DND-41 (cell line): ENCODE measurements around the gene HMG20A.

Experiments
- EZH2 ChIP-seq: IDR thresholded peaks from 3 replicates; pipeline ENCODE4 v1.6.1; 2012; ENCODE audit warnings: borderline replicate concordance, low read depth, mild to moderate bottlenecking, moderate library complexity, low read length, inconsistent platforms; ENCODE audit not compliant: severe bottlenecking
- TF ChIP-seq, protein P1 (sequence below): IDR thresholded peaks from 2 replicates; pipeline ENCODE4 v1.5.1; 2012; ENCODE audit warnings: borderline replicate concordance, low read length, moderate library complexity, mild to moderate bottlenecking; ENCODE audit not compliant: poor library complexity, severe bottlenecking; ENCODE audit errors: extremely low read depth

DNA sequence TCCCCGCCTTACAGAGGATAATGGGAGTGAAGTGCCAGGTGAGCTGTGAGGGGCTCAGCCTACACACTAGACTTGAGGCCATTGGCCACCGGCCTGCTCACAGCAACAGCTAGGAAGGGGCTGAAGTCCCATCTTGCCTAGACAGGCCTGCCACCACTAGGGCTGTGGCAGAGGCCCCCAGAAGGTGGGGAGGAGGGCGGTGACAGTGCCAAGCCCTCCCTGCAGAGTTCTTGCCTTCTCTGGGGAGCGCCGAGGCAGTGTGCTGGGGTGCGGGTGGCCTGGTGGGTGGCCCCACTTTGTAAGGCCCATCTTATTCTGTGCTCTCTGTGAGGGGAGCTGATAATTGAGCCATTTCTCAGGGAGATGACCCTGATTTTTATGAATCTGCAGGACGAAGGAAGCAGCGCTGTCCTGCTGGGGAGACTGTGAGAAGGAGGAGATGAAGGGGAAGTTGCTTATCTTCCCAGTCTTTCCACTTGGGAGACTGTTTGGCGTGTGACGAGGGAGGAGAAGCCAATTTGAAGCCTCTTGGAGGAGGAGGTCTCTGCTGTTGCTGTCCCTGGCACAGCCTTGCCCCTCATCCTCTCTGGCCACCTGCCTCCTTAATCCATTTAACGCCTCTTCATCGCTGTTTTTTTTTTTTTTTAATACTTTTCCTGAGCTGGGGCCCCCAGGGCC is 107.7 kb downstream of the HMG20A start:
- TF ChIP-seq, protein P1, sequence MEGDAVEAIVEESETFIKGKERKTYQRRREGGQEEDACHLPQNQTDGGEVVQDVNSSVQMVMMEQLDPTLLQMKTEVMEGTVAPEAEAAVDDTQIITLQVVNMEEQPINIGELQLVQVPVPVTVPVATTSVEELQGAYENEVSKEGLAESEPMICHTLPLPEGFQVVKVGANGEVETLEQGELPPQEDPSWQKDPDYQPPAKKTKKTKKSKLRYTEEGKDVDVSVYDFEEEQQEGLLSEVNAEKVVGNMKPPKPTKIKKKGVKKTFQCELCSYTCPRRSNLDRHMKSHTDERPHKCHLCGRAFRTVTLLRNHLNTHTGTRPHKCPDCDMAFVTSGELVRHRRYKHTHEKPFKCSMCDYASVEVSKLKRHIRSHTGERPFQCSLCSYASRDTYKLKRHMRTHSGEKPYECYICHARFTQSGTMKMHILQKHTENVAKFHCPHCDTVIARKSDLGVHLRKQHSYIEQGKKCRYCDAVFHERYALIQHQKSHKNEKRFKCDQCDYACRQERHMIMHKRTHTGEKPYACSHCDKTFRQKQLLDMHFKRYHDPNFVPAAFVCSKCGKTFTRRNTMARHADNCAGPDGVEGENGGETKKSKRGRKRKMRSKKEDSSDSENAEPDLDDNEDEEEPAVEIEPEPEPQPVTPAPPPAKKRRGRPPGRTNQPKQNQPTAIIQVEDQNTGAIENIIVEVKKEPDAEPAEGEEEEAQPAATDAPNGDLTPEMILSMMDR, result no peak
- no peak for TF ChIP-seq EZH2
